Measurements from ENCODE around the gene HIVEP3.
A peak's percentile ranks its signal among the peaks of the same experiment; 100 is the strongest.

The HIVEP3 gene

GRCh38 chr1:41476807-41477361 is 441.8 kb downstream of the HIVEP3 start:
- Mint-ChIP-seq H3K36me3 (ENCODE audit: low read depth) (no peaks in the 10 kb centered on the region), H3K4me1 (peaks cover 69% of the 10 kb centered on the region)
- no peak for TF ChIP-seq CTCF (IDR thresholded peaks at IDR 0.05; ENCODE audit: unreplicated experiment in 3 of 3)

GRCh38 chr1:41475859-41476567 is 442.7 kb downstream of the HIVEP3 start:
- peak overlapping the region in 1 of 3 experiments; percentile 47 for H3K4me3 Mint-ChIP-seq
- H3K27ac Mint-ChIP-seq, result peak overlapping the region; percentile 23 to 95 (median 89)
- H3K36me3 Mint-ChIP-seq (ENCODE audit: low read depth), result no peaks in the 10 kb centered on the region
- peaks cover 9% of the 10 kb centered on the region for H3K27me3 Mint-ChIP-seq (ENCODE audit: low read depth)
- peaks cover 69% of the 10 kb centered on the region for H3K4me1 Mint-ChIP-seq
- no peaks in the 10 kb centered on the region for H3K9me3 Mint-ChIP-seq
- TF ChIP-seq CTCF (IDR thresholded peaks at IDR 0.05; ENCODE audit: unreplicated experiment in 3 of 3), result no peak

More at GRCh38 chr1:41476807-41477361, 441.8 kb downstream of the HIVEP3 start:
- Mint-ChIP-seq H3K4me3 (peak overlapping the region in 1 of 3 experiments; percentile 56), H3K27me3 (ENCODE audit: low read depth) (peaks cover 9% of the 10 kb centered on the region), H3K27ac (peak overlapping the region; percentile 61 to 95 (median 85)), H3K9me3 (no peaks in the 10 kb centered on the region)

- Mint-ChIP-seq H3K36me3 (ENCODE audit: low read depth) (no peaks in the 10 kb centered on the region), H3K4me1 (peaks cover 68% of the 10 kb centered on the region), H3K9me3 (no peaks in the 10 kb centered on the region), H3K27me3 (ENCODE audit: low read depth) (peaks cover 9% of the 10 kb centered on the region), H3K27ac (peak overlapping the region; percentile 23 to 95 (median 89)), H3K4me3 (no peak overlapping the region)
- no peak for TF ChIP-seq CTCF (IDR thresholded peaks at IDR 0.05; ENCODE audit: unreplicated experiment in 3 of 3)
These were observed 443.4 kb downstream of the HIVEP3 start for GRCh38 chr1:41475346-41475745.

- Mint-ChIP-seq H3K9me3 (no peaks in the 10 kb centered on the region), H3K4me3 (peak overlapping the region in 1 of 3 experiments; percentile 18), H3K27ac (peak overlapping the region; percentile 66 to 95 (median 81)), H3K36me3 (ENCODE audit: low read depth) (no peaks in the 10 kb centered on the region), H3K4me1 (peaks cover 61% of the 10 kb centered on the region), H3K27me3 (ENCODE audit: low read depth) (peaks cover 8% of the 10 kb centered on the region)
- TF ChIP-seq CTCF (IDR thresholded peaks at IDR 0.05; ENCODE audit: unreplicated experiment in 3 of 3), result no peak
These were observed 444.0 kb downstream of the HIVEP3 start for GRCh38 chr1:41474490-41475271.

GRCh38 chr1:41473738-41474362 is 444.9 kb downstream of the HIVEP3 start:
- H3K36me3 Mint-ChIP-seq (ENCODE audit: low read depth), result no peaks in the 10 kb centered on the region
- peaks cover 8% of the 10 kb centered on the region for H3K27me3 Mint-ChIP-seq (ENCODE audit: low read depth)
- H3K27ac Mint-ChIP-seq, result peak overlapping the region in 1 of 3 experiments; percentile 95
- H3K9me3 Mint-ChIP-seq, result no peaks in the 10 kb centered on the region
- H3K4me3 Mint-ChIP-seq, result no peak overlapping the region
- no peak for TF ChIP-seq CTCF (IDR thresholded peaks at IDR 0.05; ENCODE audit: unreplicated experiment in 3 of 3)
- peaks cover 53% of the 10 kb centered on the region for H3K4me1 Mint-ChIP-seq

Data from nephron (organoid).